WERI-Rb-1 (cell line): ENCODE data around the gene STX7.
A peak's percentile ranks its signal among the peaks of the same experiment; 100 is the strongest.

Experiments used
- DNase-seq: peaks from one replicate; pipeline ENCODE4 v3.0.0-alpha.2; 2020
- H3K27ac ChIP-seq: fragments of 250-450 bp; sonication (Bioruptor Pico); 2 replicates; pipeline ENCODE4 v1.5.1; 2020; ENCODE audit warnings: mild to moderate bottlenecking, moderate library complexity
- H3K27me3 ChIP-seq: fragments of 250-450 bp; sonication (Bioruptor Pico); 2 replicates; pipeline ENCODE4 v1.5.1; 2021; ENCODE audit warnings: mild to moderate bottlenecking, low read depth, moderate library complexity; ENCODE audit not compliant: insufficient read depth, severe bottlenecking
- H3K36me3 ChIP-seq: fragments of 250-450 bp; sonication (Bioruptor Pico); 2 replicates; pipeline ENCODE4 v1.5.1; 2020; ENCODE audit warnings: mild to moderate bottlenecking, moderate library complexity
- H3K4me3 ChIP-seq: 2 replicates; pipeline ENCODE4 v1.5.1; 2011; ENCODE audit warnings: low read depth, mild to moderate bottlenecking, control low read depth, low read length
- H3K9me3 ChIP-seq: fragments of 250-450 bp; sonication (Bioruptor Pico); 2 replicates; pipeline ENCODE4 v1.5.1; 2021; ENCODE audit warnings: mild to moderate bottlenecking, moderate library complexity; ENCODE audit not compliant: severe bottlenecking
- TF ChIP-seq, protein P1 (sequence below): IDR thresholded peaks from 2 replicates; pipeline ENCODE4 v1.5.1; 2011; ENCODE audit warnings: low read depth, mild to moderate bottlenecking, control low read depth, inconsistent platforms, low read length

The STX7 gene

DNA sequence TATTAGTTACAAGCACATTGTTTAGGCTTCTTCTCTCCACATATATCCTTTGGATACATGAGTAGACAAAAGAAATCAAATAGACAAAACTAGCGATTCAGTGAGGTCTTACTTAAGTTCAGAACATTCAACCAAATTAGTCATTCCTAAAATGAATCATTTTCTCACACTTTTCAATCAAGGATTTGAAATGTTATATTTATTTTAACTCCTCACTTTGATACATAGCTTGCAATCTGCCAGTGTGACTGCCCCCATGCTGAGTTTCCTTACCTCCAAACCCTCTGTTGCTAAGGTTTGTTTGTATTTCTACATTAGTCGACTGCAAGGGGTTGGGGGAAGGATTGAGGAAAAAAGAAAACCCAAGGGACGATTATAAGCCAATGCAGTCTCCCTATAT lies 108.2 kb downstream of the STX7 start:
- TF ChIP-seq, protein P1, sequence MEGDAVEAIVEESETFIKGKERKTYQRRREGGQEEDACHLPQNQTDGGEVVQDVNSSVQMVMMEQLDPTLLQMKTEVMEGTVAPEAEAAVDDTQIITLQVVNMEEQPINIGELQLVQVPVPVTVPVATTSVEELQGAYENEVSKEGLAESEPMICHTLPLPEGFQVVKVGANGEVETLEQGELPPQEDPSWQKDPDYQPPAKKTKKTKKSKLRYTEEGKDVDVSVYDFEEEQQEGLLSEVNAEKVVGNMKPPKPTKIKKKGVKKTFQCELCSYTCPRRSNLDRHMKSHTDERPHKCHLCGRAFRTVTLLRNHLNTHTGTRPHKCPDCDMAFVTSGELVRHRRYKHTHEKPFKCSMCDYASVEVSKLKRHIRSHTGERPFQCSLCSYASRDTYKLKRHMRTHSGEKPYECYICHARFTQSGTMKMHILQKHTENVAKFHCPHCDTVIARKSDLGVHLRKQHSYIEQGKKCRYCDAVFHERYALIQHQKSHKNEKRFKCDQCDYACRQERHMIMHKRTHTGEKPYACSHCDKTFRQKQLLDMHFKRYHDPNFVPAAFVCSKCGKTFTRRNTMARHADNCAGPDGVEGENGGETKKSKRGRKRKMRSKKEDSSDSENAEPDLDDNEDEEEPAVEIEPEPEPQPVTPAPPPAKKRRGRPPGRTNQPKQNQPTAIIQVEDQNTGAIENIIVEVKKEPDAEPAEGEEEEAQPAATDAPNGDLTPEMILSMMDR = no peak
- Histone ChIP-seq H3K9me3 (no peaks in the 10 kb centered on the region), H3K4me3 (no peak overlapping the region), H3K27me3 (peaks cover 78% of the 10 kb centered on the region), H3K36me3 (no peaks in the 10 kb centered on the region), H3K27ac (no peak overlapping the region)
- DNase-seq = no peak

DNA sequence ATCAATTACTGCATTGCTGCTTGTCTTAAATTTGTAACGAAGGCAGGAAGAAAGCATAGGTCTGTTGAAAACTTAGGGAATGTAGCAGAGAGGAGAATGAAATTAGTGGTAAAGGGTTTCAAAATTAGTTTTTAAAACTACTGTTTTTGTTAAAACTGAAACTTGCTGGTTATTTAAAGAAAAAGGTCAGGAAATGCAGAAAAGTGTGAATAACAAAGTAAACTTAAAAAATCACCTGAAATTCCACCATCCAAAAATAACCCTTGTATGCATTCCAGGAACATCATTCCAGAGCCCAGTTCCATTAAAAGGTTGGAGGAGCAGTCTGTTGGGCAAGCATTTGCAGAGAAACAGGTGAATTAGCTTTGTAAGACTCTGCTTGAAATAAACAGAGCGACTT lies 108.6 kb downstream of the STX7 start:
- no peaks in the 10 kb centered on the region for H3K9me3 ChIP-seq
- H3K4me3 ChIP-seq = no peak overlapping the region
- H3K27me3 ChIP-seq = peaks cover 79% of the 10 kb centered on the region
- TF ChIP-seq, protein P1 = no peak
- no peak for DNase-seq
- no peak overlapping the region for H3K27ac ChIP-seq
- H3K36me3 ChIP-seq = no peaks in the 10 kb centered on the region

DNA sequence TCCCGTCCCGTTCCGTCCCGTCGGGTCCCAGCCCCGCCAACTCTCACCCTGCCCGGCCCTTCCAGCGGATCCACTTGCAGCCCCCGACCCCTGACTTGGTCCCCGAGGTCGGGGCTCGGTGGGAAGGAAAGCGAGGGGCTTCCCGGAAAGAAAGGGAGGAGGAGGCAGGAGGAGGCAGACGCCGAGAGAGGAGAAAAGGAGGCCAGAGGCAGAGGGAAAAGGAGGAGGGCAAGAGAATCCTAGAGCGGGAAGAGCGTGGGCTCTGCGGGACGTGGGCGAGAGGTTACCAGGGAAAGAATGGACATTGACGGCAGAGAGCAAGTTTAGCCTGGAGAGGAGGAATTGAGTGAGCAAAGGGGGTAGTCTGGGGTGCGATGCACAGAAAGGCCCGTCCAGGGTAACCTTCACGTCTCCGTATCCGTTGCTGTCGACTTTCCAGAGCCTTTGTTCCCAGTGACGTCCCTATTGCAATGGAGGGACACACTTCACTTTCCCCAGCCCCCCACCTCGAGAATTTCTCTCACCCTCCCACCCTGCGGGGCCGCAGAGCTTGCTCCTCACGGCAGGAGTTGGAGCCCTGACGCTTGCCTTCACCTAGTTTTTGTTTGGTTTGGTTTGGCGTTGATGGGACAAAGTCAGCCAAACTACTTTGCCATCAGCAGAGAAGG lies 111.2 kb downstream of the STX7 start:
- Histone ChIP-seq H3K9me3 (no peaks in the 10 kb centered on the region), H3K36me3 (no peaks in the 10 kb centered on the region), H3K27ac (no peak overlapping the region), H3K4me3 (no peak overlapping the region), H3K27me3 (peaks cover 94% of the 10 kb centered on the region)
- TF ChIP-seq, protein P1 = no peak
- DNase-seq = no peak

GRCh38 chr6:132400883-132401617 lies 111.9 kb downstream of the STX7 start, which contains the start of gene MOXD1:
Gene MOXD1 (minus strand): TSS chr6:132401475. CDS start chr6:132401426, 49 bp downstream.
- H3K27ac ChIP-seq = no peak within 1 kb of the TSS
- H3K36me3 ChIP-seq = no peaks in the 10 kb centered on the region
- H3K4me3 ChIP-seq = peak within 1 kb of the TSS; percentile 30
- peaks cover 93% of the 10 kb centered on the region for H3K27me3 ChIP-seq
- DNase-seq = peak; percentile 20
- H3K9me3 ChIP-seq = no peaks in the 10 kb centered on the region
- TF ChIP-seq, protein P1 = no peak

DNA sequence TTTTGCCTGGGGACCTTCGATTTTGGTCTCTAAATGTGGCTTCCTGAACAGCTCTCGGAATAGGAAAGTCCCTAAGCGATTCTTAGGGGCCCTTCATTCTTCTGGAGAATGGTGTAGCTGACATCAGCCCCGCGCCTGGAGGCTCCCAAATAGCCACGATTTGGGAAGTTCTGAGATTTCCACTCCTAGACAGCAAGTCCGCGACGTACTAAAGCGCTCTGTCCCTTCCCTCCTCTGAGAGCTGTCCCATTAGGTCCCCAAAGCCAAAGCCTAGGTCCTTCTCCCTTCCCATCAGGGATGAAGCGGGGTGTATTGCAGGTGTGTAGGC lies 112.4 kb downstream of the STX7 start:
- TF ChIP-seq, protein P1 = no peak

More for the DNA sequence above, 112.4 kb downstream of the STX7 start:
- Histone ChIP-seq H3K36me3 (no peaks in the 10 kb centered on the region), H3K27me3 (peaks cover 88% of the 10 kb centered on the region), H3K4me3 (no peak overlapping the region), H3K27ac (no peak overlapping the region), H3K9me3 (no peaks in the 10 kb centered on the region)
- DNase-seq = no peak
